Retina (tissue), 1 donor: ENCODE results near the gene RHOU.
A peak's percentile ranks its signal among the peaks of the same experiment; 100 is the strongest.

ENCODE experiments used
- DNase-seq: peaks from one replicate; pipeline ENCODE4 v3.0.0-alpha.2; 2016

RHOU gene

DNA sequence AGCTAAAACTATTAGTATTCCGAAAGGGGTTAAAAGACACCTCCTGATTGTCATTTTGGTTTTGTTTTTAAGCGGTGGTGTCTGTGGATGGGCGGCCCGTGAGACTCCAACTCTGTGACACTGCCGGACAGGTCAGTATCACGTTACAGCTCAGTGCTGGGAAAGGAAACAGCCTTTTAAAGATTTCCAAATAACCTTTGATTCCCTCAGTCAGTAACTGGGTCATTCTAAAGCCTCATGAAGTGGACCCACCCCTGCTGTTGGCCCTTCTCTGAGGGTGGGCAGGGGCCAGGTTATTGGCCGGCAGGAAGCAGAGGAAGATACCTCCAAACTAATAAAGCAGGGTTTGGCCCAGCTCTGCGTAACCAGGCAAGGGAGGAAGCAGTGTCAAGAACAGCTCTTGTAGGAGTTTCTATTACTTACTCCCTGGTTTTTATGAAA, 2.3 kb downstream of the RHOU start:
- DNase-seq = peak; percentile 5

DNA sequence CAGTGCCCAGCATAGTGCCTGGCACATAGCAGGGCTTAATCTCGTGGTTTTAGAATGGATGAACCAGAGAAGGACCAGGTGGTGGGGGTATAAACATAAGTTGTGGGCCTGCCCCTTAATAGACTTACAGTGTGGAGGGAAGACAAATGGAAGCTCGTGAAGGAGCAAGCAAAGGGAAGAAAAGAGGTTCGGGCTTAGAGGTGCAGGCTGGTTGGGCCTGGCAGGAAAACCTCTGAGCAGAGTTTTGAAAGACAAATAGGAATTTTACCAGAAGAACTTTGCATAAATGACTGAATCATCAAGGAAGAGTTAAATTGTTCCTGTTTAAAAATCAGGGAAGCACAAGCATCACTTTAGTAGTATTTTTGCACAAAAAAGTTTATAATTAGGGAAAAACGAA, 4.5 kb downstream of the RHOU start:
- no peak for DNase-seq

DNA sequence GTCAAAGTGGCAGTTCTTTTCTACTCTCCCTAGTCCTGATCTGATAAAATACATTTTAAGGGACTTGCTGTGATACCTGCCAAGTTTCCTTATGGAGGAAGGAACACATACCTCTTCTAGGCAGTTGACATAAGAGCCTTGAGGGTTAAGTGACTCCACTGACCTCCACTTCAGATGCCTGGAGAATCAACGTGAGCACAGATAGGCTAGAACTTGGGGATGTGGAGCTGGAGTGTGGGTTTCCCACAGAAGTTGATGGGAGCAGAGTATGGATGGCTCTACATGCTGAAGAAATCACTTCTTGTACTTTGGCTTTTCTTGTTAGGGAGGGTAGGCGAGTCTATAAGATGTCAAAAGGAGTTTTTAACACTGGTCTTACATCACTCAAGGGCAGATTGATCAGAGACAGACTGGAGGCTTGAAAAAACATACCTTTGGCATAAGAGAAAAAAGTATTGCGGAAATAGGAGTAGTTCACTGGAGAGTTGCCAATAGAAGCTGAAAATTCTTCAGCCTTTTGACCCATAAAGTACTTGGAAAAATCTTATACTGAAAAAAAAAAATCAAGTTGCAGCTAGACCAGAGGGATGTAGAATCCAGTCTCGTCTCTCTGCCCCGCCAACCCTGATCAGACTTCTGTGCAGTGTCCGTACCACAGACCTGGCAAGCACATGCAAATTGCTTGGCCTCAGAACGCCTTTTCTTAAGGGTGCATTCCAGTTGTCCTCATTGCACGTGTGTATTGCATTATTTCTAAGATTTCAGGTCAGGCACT, 5.5 kb downstream of the RHOU start:
- DNase-seq = no peak

DNA sequence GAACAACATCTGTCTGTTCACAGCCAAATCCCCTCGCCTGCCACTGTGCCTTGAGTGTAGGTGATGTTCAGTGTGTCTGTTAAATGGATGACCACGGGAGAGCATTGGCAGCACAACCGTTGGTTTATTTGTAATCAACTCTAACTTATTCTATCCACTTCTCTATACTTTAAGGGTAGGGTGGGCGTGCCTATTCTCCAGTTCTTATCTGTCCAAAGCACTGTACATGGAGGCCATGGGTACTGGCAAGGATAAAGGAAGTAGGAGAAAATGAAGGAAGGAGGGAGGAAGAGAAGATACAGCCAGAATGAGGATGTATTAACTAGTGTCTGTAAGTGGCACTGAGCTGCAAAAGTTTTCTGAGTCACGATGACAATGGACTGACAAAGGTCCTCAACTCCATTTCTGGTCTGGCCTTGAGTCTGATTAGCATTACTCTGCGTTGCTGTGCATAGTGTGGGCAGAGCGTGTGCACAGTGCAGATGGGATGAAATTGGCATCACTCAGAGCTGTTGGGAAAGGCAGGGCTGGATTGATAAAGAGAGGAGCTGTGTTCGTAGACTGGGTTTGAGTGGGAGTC, 7.1 kb downstream of the RHOU start:
- no peak for DNase-seq

DNA sequence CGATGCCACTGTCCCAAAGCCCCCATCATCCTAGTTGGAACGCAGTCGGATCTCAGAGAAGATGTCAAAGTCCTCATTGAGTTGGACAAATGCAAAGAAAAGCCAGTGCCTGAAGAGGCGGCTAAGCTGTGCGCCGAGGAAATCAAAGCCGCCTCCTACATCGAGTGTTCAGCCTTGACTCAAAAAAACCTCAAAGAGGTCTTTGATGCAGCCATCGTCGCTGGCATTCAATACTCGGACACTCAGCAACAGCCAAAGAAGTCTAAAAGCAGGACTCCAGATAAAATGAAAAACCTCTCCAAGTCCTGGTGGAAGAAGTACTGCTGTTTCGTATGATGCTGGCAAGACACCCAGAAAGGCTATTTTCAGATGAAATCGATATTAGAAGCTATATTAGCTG, 8.1 kb downstream of the RHOU start:
- DNase-seq = no peak

DNA sequence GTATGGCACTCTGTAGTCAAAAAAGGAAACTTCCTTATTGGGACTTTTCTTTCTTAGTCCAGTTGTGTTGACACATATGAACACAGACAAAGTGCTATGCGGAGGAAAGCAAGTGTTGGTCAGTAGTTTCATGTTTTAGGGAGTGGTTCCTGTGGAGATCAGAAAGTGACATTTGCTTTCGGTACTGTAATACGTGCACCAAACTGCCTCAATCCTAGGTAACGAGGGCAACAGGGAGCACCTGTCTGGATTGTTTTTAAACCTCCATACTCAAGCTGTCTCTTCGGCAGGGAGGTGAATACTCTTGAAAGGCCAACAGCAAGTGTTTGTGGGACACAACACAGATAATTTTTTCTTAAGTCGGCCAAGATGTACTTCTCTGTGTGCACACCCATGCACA, 9.1 kb downstream of the RHOU start:
- DNase-seq = no peak

DNA sequence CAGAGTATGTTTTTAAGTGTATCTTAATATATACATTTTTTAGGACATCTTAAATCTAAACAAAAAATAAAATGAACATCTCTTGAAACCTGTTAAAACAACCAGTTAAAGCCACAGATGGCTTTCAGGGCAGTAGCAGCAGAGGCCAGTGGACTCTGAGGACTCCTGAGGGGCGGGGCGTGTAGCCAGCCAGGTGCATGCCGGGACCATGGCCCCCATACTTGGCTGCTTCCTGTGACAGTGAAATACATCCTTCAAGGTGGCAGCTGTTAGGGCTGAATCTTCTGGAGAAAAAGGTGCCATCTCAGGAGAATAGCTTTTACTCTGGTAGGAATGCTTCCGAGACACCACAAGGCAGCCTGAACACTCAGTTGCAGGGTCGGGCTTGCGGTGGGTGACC, 9.6 kb downstream of the RHOU start:
- DNase-seq = no peak

DNA sequence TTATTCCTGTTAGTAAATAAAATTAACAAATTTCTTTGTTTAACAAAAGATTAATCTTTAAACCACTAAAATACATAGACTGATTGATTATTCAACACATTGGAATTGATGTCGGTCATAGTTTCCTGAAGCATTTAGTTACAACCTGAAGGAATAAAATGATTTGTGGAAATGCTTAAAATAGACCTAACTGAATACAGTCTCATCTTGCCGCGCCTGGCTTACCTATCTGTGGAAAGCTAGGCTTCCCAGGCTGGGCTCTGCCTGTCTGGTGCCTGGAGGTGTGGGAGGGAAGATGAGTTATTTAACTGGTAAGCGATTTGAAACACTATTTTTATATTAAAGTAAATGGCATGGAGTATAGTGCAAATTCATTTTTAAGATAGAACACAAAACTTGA, 10.2 kb downstream of the RHOU start:
- DNase-seq = no peak

DNA sequence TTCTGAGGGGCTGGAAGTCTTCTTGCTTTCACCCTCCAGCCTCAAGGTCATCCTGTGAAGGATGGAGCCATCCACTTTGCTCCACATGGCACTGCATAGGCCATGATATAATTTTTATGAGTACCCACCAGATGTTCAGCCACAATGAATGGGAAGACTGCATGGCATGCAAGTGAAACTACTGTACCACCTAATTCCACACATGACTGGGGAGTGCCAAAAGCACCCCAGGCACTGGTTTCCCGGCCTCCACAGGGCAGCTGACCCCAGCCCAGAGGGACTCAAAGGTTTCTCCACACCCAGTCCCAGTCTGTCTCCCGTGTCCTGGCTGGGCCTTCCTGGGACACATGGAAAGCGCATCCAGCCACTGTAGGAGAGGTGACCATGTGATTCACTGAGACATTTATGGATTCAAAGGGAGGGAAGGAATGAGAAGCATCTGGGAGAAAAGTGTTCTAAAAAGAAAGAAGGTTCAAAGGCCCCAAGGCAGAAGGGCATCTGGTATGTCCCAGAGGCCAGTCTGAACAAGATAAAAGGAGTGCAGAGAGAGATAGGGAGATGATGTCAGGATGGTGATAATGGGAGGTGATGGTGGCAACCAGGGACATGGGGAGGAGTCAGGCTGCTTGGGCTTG, 12.1 kb downstream of the RHOU start:
- no peak for DNase-seq

DNA sequence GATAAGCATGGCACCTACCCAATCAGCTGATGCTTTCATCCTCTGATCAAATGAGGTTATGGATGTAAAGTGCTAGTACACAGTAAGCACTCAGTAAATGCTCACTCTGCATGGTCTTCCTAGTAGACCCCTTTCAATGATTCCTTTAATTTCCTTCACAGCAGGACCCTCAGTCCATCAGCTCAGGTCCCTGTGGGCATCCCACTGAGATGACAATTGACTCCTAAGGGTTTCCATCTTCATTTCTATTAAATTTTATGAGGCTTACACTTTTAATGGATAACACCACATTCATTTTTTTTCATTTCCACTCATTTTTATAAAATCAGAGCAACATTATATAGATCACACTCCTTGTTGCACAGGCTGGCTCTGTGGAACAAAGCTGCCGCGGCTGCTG, 12.8 kb downstream of the RHOU start:
- no peak for DNase-seq

DNA sequence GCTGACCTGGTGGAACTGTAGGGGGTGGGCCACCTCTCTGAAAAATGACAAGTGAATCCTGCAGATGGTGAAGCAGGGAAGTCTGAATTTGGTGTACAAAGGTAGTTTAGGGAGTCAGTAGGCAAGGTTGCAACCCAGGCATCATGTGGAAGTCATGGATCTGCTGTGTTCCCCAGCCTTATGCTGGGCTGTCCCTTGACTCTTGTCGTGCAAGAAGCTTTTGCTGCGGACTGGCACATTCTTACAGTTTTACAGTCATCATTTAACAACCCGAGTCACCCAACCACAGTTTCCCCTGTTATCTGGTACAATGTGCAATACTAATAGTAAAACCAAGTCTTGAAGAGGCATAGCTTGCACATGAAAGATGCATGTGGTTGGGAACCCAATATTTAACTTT, 13.2 kb downstream of the RHOU start:
- DNase-seq = no peak

DNA sequence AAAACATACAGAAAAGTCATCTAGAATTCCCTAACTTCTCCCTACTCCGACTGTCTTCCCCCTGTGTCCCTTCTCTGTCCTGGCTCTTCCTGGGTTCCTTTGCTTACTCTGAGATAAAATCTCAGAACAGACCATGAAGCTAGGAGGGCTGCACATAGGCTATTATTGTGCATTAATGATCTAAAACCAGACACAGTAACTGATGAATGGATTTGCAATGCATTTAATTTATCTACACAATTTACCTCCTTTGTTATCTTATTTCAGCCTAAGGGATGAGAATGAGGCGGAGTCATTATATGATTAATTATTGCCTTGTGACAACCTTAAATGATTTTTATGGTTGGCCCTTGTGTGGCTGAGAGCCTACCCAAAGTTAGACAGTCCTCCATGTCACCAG, 14.5 kb downstream of the RHOU start:
- no peak for DNase-seq

DNA sequence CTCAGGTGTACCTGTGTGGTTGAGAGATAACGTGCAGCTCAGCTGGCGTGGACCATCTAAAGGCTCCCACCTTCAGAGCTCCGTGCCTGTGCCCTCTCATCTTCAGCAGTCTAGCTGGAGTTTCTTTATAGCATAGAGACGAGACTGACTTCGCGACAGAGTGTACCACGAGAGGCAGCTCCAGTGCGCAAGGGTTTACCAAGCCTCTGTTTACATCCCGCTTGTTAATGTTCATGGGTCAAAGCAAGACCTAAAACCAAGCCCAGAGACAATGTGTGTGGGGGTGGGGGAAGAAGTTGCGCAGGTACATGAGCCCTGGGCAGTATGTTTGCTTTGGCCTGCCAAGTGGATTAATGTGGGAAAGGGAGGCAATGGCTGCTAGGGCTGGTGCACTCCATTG, 15.6 kb downstream of the RHOU start:
- DNase-seq = no peak

DNA sequence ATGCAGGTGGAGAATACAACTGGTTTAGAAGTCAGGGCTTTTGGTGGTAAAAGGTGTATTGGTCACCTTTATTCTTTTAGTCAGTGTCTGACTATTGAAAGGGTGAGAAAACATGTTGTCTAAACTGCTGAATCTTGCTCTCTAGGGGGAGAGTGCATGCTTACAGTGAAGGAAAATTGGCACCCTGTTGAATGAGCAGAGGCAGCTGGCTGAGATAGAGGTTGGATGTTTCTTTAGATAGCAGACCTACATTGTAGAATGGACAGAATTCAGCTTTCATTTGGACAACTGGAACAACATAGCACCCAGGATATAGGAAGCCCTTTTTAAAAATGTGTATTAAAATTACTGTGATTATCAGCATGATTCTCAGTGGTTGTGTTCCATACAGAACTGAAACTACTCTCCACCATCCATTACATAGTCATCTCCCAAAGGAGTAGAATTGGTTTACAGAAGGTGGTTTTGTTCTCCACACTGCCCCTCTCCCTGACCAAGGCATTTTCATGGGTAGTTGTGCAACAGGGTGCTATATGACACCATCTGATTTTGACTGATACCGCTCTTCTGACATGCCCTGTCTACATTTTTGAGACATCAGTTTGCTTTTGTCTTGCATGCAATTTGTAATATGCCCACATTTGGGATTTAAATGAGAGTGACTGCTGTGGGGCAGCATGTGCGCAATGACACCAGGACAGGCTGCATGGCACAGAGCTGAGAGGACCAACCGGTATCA, 16.2 kb downstream of the RHOU start:
- DNase-seq = no peak

DNA sequence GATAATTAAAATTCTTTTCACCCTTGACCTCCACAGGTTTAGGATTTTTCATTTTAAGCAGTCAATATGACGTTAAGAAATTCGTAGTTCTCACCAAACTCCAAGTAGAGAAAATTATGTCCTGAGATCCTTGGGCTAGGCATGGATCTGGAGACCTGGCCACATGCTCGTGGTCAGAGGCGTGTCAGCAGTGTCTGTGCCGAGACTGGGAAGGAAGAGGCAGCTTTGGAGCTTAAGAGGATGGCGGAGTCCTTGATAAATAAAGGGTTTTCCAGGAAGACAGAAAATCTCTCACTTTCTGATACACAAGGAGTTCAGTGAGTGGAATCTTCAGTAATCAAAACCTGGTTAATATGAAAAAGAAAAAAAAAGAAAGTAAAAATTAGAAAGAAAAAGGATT, 17.0 kb downstream of the RHOU start:
- no peak for DNase-seq

DNA sequence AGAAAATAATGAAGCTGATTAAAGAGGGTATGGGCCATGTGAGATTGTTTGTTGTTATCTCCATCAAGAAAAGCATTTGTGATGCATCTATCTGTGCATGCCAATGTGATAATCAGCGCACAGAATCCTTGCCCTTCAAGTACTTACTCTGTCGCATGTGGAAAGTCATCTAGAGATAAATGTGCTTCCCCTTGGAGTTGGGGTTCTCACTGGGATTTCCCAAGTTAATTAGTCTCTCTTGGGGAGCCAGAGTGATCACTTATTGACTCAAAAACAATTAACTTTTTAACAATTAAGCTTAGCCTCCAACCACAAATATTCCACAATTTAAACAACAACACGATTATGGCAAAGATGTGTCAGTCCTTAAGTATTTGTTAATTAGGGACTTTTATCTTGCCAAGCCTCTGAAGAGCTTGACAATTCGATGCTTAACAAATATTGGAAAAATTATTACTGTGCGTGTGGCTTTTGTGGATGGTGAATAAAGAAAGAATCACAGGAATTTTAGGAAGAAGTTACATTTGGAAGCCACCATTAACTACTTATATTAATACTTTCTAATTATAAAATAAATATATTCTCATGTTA, 17.5 kb downstream of the RHOU start:
- no peak for DNase-seq

DNA sequence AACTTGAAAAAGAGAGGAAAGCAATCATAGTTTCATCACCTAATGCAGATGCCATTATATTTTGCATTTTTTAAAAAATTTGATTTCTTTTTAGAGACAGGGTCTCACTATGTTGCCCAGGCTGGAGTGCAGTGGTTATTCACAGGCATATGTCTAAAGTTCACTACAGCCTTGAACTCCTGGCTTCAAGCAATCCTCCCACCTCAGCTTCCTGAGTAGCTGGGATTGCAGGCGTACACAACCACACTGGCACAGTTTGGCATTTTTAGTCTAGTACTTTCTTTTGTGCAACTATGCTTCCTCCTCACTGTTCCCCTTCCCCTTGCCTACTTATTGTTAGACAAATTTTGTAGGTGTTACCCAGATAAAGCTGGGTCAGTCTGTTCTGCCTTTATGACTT, 18.0 kb downstream of the RHOU start:
- no peak for DNase-seq

DNA sequence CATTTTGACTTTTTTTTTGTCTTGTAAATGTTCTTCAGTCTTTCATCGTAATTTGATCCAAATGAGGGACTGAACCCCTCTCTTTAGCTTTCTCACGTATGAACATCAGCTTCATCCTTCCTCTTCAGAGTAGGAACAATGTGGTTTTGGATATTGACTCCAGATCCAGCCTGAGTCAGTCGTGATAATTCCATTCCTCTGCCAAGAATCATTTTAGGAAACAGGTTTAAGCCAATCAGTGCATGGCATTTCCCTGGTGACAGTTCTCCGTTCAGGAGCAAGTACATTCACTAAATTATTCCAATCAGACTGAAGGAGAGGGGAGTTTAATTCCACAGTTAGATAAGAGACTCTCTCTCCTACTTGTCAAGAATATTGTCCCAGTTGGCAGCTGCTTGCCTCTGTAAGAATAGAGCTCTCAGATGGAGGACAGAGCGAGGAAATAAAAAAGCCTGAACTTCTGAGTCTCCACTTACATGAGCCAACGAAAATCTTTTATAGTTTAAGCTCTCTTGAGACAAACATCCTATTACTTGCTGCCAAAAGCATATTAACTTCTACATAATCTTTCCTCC, 18.6 kb downstream of the RHOU start:
- no peak for DNase-seq

DNA sequence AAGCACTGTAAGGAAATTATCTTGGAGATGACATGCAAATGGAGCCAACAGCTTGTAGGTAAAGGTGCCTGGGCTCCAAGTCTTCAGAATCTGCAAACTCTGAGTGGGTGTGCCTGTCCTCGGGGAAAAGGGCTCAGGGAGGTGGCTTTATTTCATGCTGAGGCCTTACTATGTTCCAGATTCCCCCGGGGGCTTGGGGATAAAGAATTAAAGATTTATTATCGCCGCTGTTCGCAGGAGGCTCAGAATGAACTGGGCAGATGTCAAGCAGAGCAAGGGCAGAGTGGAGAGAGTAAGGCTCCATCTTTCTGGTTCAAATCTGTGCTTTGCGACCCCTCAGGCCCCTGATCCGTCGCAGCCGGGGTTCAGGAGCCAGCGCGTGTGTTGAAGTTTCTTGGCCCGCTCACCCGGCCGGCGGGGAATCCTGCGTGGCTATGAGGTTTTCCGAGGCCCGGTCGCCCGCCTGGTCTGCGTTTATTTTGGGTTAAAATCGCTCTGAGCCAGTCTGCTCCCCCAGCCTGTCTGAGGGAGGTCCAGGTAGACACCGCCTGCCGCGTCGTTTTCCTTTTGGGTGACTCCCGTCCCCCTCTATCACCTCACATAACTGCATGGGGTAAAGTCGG, 19.5 kb downstream of the RHOU start:
- DNase-seq = no peak

DNA sequence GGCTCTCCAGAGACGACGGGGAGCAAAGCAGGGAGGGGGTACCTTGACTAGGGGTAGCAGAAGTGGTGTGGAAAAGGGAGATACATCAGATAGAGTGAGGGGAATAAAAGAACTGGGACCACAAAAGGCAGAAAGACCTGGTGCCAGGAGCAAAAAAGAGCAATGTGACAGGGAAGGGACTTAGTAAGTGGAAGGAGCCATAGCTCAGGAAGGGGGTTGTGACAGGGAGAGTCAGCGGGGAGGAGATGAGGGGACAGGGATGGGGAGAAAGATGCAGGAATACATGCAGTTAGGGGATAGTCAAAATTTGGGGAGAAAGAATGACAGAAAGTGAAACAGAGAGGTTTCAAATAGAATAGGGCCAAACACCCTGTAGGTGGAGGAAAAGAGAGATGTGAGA, 20.5 kb downstream of the RHOU start:
- no peak for DNase-seq

DNA sequence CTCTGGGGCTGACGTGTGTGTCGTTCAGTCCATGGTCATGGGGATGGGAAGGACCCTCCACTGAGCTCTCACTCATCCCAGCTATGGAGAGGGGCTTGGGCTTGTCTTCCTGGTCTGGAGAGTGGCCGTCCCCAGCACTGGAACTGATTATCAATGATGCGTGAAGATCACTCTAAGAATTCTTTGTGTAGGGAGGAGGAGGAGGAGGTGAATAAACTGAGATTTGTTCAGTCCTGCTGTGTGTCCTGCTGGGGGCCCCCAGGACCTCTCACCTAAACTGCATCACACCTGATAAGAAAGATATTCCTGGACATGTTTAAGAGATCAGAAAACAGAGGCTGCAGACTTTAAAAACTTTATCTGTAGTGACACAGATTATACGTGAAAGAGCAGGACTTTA, 21.2 kb downstream of the RHOU start:
- peak; percentile 29 for DNase-seq

DNA sequence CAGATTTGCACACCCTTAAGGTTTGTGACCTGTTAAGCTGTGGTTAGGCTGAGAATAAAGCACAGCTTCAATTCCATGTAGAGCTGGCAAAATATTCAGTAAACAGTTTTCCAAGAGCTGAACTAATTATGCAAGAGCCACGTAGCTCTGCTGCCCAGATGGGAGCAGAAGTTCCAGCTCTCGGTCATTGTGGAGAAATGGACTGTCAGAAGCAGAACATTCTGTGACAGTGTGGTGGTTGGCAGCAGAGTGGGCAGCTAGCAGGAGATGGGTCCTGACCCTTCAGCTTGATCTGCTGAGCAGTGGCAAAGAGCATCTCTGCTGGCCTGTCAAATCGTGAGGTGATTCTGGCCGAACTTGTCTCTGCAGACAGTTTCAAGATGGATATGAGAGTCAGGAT, 23.2 kb downstream of the RHOU start:
- DNase-seq = no peak

DNA sequence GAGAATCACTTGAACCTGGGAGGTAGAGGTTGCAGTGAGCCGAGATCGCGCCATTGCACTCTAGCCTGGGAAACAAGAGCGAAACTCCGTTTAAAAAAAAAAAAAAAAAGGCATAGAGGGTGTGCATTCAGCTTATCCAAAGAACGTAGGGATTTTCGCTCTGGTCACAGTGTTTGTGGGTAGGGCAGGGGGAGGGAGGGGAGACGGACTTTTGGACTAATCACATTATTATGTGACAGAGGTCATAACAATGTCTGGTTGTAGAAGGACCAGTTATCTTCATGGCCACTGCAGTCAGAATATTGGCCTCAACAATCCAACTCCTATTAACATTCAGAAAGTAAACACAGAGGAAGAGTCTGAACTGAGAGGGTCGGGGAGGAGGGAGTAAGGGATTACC, 25.7 kb downstream of the RHOU start:
- no peak for DNase-seq
